Osteoblast (primary cell): ENCODE data around the gene MAP3K5. TPM values are rescaled to one million over a fixed set of nuclear protein-coding genes. Genes with fewer than 3 reads are reported as not detected.

Source experiments
- DNase-seq: peaks from one replicate; pipeline ENCODE4 v3.0.0; 2011; ENCODE audit warnings: low spot score, mixed read lengths; ENCODE audit not compliant: insufficient read length; ENCODE audit errors: missing footprints
- H2AFZ ChIP-seq: 2 replicates; pipeline ENCODE4 v1.6.0; 2011; ENCODE audit warnings: mild to moderate bottlenecking, low read length
- H3K27ac ChIP-seq: 2 replicates; pipeline ENCODE4 v1.5.1; 2011; ENCODE audit warnings: mild to moderate bottlenecking, low read depth, low read length, moderate library complexity
- H3K27me3 ChIP-seq: 2 replicates; pipeline ENCODE4 v1.6.0; 2012; ENCODE audit warnings: mild to moderate bottlenecking, control low read depth, inconsistent platforms, low read length, moderate library complexity; ENCODE audit not compliant: insufficient read depth
- H3K36me3 ChIP-seq: 2 replicates; pipeline ENCODE4 v1.5.1; 2011; ENCODE audit warnings: mild to moderate bottlenecking, low read length, control low read depth, moderate library complexity; ENCODE audit not compliant: insufficient read depth
- H3K4me1 ChIP-seq: 2 replicates; pipeline ENCODE4 v1.5.1; 2011; ENCODE audit warnings: mild to moderate bottlenecking, low read length, control low read depth, moderate library complexity; ENCODE audit not compliant: insufficient read depth
- H3K4me2 ChIP-seq: 2 replicates; pipeline ENCODE4 v1.6.0; 2011; ENCODE audit warnings: mild to moderate bottlenecking, low read length; ENCODE audit not compliant: insufficient read depth
- H3K4me3 ChIP-seq: fragments of 200-600 bp; sonication (generic); 3 replicates; pipeline ENCODE4 v1.5.1; 2012; ENCODE audit warnings: mild to moderate bottlenecking, low read length, inconsistent platforms; ENCODE audit not compliant: insufficient read depth
- H3K79me2 ChIP-seq: 2 replicates; pipeline ENCODE4 v1.6.0; 2012; ENCODE audit warnings: mild to moderate bottlenecking, low read length, control low read depth, inconsistent platforms; ENCODE audit not compliant: insufficient read depth
- H3K9me3 ChIP-seq: 2 replicates; pipeline ENCODE4 v1.5.1; 2011; ENCODE audit warnings: low read depth, low read length, control low read depth
- H4K20me1 ChIP-seq: 2 replicates; pipeline ENCODE4 v1.6.0; 2012; ENCODE audit warnings: mild to moderate bottlenecking, low read length, control low read depth; ENCODE audit not compliant: insufficient read depth
- total RNA-seq: library from RNA; depleted of rRNA; stranded (reverse); fragments of >200 nt; gene quantifications from 2 replicates; pipeline ENCODE4 v1.2.3, GENCODE V29; 2012
- TF ChIP-seq, protein P1 (sequence below): IDR thresholded peaks from 2 replicates; pipeline ENCODE4 v1.5.1; 2011; ENCODE audit warnings: mild to moderate bottlenecking, low read depth, low read length, moderate library complexity; ENCODE audit errors: extremely low read depth

MAP3K5 gene
- total RNA-seq, 1 donor = 8.3 TPM

DNA sequence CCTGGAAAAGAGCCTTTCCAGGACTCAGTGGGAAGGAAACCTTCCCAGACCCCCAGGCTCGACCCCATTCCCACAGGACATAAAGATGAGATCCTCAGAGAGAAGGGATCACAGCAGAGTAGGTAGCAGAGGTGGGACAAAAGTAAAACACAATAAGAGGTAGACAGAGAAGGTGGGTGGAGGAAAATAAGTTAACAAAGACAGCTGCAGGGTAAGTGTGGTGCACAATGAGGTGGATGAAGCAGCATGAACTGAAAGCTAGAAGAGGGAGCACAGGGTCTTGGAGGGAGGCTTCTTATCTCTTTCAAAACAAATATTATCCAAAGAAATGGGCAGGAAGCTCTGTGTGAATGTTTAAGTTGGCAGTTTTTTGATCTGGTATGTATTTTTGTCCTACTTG lies 228.1 kb downstream of the MAP3K5 start:
- Histone ChIP-seq H3K27me3 (no peaks in the 10 kb centered on the region), H2AFZ (no peak overlapping the region), H3K4me3 (no peak overlapping the region), H3K27ac (no peak overlapping the region), H3K4me1 (no peaks in the 10 kb centered on the region), H3K4me2 (no peak overlapping the region), H4K20me1 (no peaks in the 10 kb centered on the region), H3K36me3 (no peaks in the 10 kb centered on the region), H3K79me2 (no peaks in the 10 kb centered on the region), H3K9me3 (no peaks in the 10 kb centered on the region)
- TF ChIP-seq, protein P1, sequence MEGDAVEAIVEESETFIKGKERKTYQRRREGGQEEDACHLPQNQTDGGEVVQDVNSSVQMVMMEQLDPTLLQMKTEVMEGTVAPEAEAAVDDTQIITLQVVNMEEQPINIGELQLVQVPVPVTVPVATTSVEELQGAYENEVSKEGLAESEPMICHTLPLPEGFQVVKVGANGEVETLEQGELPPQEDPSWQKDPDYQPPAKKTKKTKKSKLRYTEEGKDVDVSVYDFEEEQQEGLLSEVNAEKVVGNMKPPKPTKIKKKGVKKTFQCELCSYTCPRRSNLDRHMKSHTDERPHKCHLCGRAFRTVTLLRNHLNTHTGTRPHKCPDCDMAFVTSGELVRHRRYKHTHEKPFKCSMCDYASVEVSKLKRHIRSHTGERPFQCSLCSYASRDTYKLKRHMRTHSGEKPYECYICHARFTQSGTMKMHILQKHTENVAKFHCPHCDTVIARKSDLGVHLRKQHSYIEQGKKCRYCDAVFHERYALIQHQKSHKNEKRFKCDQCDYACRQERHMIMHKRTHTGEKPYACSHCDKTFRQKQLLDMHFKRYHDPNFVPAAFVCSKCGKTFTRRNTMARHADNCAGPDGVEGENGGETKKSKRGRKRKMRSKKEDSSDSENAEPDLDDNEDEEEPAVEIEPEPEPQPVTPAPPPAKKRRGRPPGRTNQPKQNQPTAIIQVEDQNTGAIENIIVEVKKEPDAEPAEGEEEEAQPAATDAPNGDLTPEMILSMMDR = no peak
- DNase-seq = no peak

DNA sequence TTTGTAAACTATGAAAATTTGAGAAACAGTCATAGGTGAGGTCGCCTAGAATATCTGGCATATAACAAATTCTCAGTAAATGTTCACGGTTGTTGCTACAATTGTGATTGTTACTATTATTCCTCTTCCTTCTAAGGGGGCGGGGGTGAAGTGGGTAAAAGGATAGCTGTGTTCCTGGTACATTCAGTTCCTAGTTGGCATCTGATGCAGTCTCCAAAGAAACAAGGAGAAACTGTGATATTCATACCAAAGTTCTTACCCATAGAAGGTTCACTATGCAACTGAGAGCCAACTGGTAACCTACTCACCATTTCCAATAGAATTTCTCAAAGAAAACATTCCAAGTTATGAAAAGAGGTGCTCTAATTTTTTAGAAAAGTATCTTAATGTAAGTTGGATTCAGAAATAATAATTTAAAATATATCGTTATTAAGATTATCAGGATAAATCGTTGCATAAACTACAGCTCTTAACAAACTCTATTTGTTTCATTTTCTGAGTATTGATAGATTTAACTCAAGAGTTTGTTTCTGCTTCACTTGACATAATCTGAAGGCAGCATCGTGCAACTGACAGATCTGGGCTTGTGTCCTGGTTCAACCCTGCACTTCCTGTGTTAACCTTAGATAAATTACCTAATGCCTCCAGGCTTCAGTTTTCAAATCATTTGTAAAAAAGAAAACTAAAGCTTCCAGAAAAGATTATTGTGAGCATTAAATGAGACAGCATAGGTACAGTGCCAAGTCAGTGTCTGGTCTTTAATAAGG lies 228.7 kb downstream of the MAP3K5 start:
- TF ChIP-seq, protein P1 = no peak
- Histone ChIP-seq H3K4me2 (no peak overlapping the region), H3K36me3 (no peaks in the 10 kb centered on the region), H3K4me3 (no peak overlapping the region), H3K27ac (no peak overlapping the region), H3K79me2 (no peaks in the 10 kb centered on the region), H4K20me1 (no peaks in the 10 kb centered on the region), H2AFZ (no peak overlapping the region), H3K27me3 (no peaks in the 10 kb centered on the region), H3K9me3 (no peaks in the 10 kb centered on the region), H3K4me1 (no peaks in the 10 kb centered on the region)
- no peak for DNase-seq

DNA sequence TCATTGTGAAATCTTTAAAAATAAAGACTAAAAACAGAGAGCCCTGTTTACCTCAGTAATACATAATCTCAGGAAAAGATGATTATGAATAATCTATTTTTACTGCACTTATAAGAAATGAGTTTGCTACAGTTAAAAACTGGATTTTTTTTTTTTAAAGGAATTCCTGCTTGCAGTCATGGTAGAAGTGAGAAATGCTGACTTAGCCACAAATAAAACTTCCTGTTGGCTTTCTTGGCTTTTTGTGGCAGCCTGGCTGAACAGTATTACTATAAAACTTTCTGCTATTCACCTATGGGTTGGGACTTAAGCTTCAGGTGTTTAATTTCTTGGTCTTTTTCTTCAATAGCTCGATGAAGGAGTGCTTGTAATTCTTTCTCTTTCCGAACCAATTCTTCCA lies 230.1 kb downstream of the MAP3K5 start:
- Histone ChIP-seq H3K79me2 (no peaks in the 10 kb centered on the region), H2AFZ (no peak overlapping the region), H3K4me1 (no peaks in the 10 kb centered on the region), H3K36me3 (no peaks in the 10 kb centered on the region), H3K4me2 (no peak overlapping the region), H3K4me3 (no peak overlapping the region), H3K27me3 (no peaks in the 10 kb centered on the region), H4K20me1 (no peaks in the 10 kb centered on the region), H3K27ac (no peak overlapping the region), H3K9me3 (no peaks in the 10 kb centered on the region)
- TF ChIP-seq, protein P1 = no peak
- DNase-seq = no peak

DNA sequence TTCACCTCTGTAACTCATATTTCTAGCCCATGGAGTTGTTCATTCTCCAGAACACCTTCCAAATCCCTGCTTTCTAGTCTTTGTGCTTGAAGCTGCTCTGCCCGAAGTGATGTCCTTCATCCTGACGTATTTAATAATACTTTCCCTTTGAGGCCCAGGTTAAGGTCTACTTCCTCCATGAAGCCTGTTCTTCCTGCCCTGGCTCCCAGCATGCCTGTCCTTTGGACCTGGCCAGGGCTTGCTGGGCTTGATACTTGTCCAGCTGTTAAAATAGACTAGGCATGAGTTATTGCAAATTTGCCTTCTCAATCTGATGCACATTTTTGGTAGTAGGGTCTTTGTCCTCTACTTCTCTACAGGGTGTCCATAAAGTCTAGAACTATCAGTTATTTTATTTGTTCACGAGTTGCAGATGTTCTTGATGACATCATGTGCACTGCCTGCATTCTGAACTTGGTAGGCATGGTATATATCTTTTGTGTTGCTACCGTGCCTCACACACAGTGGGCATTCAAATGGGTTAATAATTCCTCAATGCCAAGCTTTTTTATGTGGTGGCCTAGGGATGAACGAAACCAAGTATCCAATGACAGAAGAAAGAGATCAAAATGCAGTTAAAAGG lies 239.0 kb downstream of the MAP3K5 start:
- Histone ChIP-seq H3K36me3 (no peaks in the 10 kb centered on the region), H3K79me2 (no peaks in the 10 kb centered on the region), H3K4me1 (peaks cover 10% of the 10 kb centered on the region), H3K4me3 (no peak overlapping the region), H3K27me3 (peaks cover 43% of the 10 kb centered on the region), H4K20me1 (no peaks in the 10 kb centered on the region), H2AFZ (no peak overlapping the region), H3K27ac (no peak overlapping the region), H3K9me3 (no peaks in the 10 kb centered on the region), H3K4me2 (no peak overlapping the region)
- no peak for DNase-seq
- TF ChIP-seq, protein P1 = no peak
